ENCODE measurements around the gene PRDM7.

DNA sequence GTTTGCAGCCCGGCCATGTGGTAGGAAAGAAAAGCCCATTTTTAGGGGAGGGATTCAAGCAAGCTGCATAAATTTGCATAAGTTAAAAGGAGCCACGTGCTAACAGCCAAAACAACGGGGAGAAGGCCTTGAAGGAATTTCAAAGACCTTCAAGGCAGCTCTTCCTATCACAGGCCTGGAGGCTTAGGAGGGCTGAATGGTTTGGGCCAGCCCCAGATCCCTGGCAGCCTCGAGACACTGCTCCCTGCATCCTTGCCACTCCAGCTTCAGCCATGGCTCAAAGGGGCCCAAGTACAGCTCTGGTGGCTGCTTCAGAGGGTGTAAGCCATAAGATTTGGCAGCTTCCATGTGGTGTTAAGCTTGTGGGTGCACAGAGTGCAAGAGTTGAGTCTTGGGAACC, 22.6 kb downstream of the PRDM7 start:
- TF ChIP-seq, protein P1, sequence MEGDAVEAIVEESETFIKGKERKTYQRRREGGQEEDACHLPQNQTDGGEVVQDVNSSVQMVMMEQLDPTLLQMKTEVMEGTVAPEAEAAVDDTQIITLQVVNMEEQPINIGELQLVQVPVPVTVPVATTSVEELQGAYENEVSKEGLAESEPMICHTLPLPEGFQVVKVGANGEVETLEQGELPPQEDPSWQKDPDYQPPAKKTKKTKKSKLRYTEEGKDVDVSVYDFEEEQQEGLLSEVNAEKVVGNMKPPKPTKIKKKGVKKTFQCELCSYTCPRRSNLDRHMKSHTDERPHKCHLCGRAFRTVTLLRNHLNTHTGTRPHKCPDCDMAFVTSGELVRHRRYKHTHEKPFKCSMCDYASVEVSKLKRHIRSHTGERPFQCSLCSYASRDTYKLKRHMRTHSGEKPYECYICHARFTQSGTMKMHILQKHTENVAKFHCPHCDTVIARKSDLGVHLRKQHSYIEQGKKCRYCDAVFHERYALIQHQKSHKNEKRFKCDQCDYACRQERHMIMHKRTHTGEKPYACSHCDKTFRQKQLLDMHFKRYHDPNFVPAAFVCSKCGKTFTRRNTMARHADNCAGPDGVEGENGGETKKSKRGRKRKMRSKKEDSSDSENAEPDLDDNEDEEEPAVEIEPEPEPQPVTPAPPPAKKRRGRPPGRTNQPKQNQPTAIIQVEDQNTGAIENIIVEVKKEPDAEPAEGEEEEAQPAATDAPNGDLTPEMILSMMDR (IDR thresholded peaks at IDR 0.05): no peak
- no peak for TF ChIP-seq POLR2A (IDR thresholded peaks at IDR 0.05)

Data from testis (tissue), 2 donors.